ENCODE data around the gene NFKB1.
A peak's percentile ranks its signal among the peaks of the same experiment; 100 is the strongest.

NFKB1 gene

DNA sequence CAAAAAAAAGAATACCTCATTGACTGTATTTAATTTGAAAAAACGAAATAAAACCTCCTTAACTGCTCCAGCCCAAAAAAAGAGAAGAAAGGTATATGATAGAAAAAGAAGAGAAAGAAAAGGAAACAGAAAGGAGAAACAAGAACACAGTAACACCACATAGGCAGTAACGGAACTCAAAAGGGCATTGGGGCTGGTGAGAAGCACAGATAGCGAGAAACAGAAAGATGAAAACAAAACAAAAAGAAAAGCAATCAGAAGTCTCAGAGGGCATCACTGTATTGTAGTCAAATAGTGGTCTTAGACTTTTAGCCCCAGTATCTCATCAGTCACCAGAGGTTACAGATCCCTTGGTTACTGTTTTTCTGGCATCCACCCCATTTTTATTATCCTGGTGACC, 88.6 kb downstream of the NFKB1 start:
- TF ChIP-seq, protein P1, sequence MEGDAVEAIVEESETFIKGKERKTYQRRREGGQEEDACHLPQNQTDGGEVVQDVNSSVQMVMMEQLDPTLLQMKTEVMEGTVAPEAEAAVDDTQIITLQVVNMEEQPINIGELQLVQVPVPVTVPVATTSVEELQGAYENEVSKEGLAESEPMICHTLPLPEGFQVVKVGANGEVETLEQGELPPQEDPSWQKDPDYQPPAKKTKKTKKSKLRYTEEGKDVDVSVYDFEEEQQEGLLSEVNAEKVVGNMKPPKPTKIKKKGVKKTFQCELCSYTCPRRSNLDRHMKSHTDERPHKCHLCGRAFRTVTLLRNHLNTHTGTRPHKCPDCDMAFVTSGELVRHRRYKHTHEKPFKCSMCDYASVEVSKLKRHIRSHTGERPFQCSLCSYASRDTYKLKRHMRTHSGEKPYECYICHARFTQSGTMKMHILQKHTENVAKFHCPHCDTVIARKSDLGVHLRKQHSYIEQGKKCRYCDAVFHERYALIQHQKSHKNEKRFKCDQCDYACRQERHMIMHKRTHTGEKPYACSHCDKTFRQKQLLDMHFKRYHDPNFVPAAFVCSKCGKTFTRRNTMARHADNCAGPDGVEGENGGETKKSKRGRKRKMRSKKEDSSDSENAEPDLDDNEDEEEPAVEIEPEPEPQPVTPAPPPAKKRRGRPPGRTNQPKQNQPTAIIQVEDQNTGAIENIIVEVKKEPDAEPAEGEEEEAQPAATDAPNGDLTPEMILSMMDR (IDR thresholded peaks at IDR 0.05; ENCODE audit: extremely low read depth, missing control alignments), result no peak
- DNase-seq (ENCODE audit: low spot score), result no peak

DNA sequence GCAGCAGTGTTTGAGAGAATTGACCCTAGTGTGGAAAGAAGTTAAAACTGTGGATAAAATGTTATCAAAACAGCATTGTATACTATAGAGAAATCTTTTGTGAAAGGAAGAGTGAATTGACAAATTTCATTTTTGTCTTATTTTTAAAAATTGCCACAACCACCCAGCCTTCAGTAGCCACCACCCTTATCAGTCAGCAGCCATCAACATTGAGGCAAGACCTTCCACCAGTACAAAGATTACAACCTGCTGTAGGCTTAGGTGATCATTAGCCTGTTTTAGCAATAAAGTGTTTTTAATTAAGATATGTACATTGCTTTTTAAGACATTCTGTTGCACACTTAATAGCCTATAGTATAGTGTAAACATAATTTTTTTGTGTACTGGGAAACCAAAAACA, 91.1 kb downstream of the NFKB1 start:
- TF ChIP-seq, protein P1 (IDR thresholded peaks at IDR 0.05; ENCODE audit: extremely low read depth, missing control alignments), result no peak
- no peak for DNase-seq (ENCODE audit: low spot score)

DNA sequence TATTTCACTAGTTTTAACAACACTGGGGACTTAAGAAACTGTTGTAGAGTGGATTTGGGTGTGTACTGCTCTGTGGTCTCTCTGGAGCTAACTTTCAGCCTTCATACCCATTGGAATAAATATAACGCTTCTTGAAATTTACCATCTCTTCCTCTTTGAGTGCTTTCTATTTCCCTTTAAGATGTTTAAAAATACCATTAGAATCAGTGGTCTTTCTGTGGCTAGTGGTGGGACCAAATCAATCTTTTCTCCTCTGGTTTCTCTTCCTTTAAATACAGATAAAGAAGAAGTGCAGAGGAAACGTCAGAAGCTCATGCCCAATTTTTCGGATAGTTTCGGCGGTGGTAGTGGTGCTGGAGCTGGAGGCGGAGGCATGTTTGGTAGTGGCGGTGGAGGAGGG, 92.0 kb downstream of the NFKB1 start:
- TF ChIP-seq, protein P1 (IDR thresholded peaks at IDR 0.05; ENCODE audit: extremely low read depth, missing control alignments), result no peak
- no peak for DNase-seq (ENCODE audit: low spot score)

DNA sequence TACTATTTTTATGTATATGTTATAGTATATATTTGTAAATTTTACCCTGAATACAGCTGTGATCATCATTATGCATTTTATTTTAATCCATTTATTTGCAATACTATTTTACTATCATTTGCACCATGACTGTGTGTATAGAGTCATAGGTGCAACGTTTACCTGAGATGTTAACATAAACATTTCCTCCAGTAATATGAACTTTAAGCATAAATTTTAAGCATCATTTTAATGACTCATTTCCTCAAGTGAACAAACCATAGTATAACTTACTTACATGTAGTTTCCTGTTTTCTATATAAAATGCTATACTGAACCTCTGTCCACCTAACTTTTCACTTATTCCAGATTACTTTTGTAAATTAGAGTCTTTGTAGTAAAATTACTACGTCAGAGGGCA, 92.8 kb downstream of the NFKB1 start:
- TF ChIP-seq, protein P1 (IDR thresholded peaks at IDR 0.05; ENCODE audit: extremely low read depth, missing control alignments), result no peak
- no peak for DNase-seq (ENCODE audit: low spot score)

DNA sequence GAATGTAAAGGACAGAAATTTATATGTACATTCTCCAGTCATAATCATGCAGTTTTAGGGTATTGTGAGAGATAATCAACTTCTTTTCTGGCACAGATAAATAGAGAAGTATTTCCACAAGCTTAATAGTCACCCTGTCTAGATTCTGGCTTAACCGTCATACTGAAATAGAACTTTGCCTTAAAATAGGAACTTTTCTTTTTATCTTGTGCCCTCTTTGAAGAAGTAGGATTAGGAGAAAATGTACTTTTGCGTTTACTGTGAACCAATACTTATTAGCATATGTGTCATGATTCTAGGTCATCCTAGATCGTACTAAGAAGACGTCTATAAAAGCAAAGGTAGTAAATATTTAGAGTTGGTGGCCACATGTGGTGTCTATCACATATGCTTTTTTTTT, 95.4 kb downstream of the NFKB1 start:
- DNase-seq (ENCODE audit: low spot score), result no peak
- TF ChIP-seq, protein P1 (IDR thresholded peaks at IDR 0.05; ENCODE audit: extremely low read depth, missing control alignments), result no peak

DNA sequence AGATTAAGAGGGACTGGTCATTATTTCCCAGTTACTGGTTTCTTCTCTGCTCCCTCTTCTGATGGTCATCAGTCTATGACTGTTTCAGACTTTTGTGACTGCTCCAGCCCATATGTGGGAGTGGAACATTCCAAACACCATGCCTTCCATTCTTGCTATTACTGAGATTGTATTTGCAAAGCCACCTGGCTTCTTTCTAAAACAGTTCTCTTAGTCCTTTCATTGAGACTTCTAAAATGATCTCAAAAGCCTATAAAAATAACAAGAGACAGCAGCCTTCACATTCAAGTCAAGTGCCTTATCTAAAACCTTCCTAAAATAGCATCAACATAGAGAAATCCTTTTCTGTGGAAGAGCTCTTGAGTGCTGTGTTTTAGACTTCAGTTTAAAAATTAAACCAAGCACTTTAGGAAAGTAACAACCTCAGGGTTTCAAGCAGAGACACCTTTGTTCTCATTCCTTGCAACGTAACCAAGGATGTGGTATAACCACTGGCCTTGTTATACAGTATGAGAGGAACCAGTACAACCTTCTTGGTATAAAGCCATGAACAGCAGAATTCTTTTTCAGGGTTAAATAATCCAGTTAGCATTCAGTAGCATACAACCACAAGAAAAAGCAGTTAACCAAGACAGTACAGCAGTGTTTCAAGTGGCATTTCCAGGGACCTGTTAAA, 97.1 kb downstream of the NFKB1 start:
- TF ChIP-seq, protein P1 (IDR thresholded peaks at IDR 0.05; ENCODE audit: extremely low read depth, missing control alignments), result no peak
- no peak for DNase-seq (ENCODE audit: low spot score)

DNA sequence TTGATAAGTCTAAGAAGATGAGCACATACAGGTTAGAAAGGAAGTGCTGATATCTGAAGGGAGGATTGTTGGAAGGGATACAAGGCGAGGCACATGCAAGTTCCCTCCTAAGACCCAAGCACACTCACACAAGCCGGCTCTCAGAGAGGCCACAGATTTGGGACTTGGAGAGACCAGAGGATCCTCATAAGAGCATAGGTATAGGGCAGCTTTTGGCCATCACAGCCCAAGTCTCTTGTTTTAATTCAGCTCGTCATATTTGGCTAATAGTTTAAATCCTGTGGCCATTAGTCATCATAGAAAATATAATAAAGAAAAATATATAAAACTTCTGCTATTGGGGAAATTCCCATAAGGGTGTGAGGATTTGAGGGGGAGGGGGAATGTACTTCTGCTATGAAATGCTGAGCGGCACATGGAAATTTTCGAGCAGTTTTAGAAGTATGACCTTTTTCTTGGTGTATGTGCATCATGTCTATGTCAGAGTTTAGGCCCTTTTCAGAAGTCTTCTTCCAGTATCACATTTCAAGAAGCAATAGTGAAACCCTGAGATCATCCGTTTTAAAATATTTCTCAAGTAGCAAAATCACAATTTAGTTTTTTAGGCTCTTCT, 97.7 kb downstream of the NFKB1 start:
- DNase-seq (ENCODE audit: low spot score), result peak; percentile 30

More for the DNA sequence above, 97.7 kb downstream of the NFKB1 start:
- TF ChIP-seq, protein P1 (IDR thresholded peaks at IDR 0.05; ENCODE audit: extremely low read depth, missing control alignments), result no peak
